Stimulated activated CD4-positive, alpha-beta T cell treated with anti-CD3 and anti-CD28 coated beads, Interleukin-12 subunit alpha, Interleukin-12 subunit beta, amount 100 ng/mL, for 48 hours (primary cell): Measurements from ENCODE around the gene CTAGE8.
"Not testable (repeated sequence)": the region's sequence is repeated elsewhere in the genome, so short reads cannot be mapped to it uniquely, and the experiment has no call there.

Experiments
- DNase-seq, 3 donors: peaks; one replicate each; pipeline ENCODE4 v3.0.0-alpha.2; 2020; ENCODE audit warnings: low read depth in 2 of 3, low spot score in 1 of 3

Gene CTAGE8, protein sequence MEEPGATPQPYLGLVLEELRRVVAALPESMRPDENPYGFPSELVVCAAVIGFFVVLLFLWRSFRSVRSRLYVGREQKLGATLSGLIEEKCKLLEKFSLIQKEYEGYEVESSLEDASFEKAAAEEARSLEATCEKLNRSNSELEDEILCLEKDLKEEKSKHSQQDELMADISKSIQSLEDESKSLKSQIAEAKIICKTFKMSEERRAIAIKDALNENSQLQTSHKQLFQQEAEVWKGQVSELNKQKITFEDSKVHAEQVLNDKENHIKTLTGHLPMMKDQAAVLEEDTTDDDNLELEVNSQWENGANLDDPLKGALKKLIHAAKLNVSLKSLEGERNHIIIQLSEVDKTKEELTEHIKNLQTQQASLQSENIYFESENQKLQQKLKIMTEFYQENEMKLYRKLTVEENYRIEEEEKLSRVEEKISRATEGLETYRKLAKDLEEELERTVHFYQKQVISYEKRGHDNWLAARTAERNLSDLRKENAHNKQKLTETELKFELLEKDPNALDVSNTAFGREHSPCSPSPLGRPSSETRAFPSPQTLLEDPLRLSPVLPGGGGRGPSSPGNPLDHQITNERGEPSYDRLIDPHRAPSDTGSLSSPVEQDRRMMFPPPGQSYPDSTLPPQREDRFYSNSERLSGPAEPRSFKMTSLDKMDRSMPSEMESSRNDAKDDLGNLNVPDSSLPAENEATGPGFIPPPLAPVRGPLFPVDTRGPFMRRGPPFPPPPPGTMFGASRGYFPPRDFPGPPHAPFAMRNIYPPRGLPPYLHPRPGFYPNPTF

DNA sequence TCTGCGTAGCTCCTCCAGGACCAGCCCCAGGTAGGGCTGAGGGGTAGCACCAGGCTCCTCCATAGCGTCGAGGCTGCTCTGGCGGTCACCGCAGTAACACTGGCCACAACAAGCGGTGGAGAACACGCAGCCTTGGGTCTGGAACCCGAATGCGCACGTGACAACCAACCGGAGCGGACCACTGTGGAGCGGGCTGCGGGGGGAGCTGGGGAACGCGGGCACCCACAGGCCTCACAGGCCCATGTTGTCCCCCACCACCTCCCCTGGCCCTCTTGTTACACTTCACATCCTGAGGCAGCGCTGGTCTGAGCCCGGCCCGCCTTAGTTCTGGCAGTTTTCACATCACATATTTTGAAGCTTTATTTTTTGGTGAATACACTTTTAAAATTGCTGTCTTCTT lies at the start of gene CTAGE8:
CTAGE8 (minus strand) TSS at position 101 of the 400 bp plus-strand sequence; CDS start at position 63, 38 bp downstream.
- DNase-seq: not testable (repeated sequence)

GRCh38 chr7:144317537-144317936 lies 48.4 kb upstream of the CTAGE8 start:
- DNase-seq: not testable (repeated sequence)

DNA sequence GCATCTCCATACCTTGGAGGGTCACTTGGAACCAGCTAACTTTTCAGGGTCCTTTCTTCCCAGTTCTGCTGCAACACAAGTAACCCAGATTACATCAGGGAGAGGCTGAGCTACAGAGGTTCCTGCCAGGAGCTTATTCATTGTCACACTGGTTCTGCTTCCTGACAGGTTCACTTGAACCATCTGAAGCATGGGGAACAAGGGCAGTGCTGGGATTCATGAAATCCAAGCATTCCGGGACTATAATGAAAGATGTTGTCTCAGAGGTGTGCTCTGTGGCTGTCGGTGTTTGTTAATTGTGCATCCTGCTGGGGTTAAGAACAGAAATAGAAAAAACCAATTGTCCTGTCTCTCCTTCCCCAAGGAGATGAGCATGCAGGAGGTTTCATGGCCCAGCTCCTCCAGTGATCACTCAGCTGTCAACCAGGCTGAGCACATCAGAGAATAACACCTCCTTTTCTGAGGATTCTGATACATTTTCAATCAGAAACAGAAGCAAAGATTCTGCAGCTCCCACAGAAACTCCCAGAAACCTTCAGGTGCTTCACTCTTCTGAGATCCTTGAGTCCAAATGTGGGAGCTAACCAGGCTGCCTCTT lies 42.9 kb upstream of the CTAGE8 start, which contains the start of gene OR2A1:
OR2A1 (plus strand) TSS at position 548 of the 598 bp plus-strand sequence. CDS start 5,706 bp downstream, outside the sequence.
- DNase-seq: not testable (repeated sequence)

DNA sequence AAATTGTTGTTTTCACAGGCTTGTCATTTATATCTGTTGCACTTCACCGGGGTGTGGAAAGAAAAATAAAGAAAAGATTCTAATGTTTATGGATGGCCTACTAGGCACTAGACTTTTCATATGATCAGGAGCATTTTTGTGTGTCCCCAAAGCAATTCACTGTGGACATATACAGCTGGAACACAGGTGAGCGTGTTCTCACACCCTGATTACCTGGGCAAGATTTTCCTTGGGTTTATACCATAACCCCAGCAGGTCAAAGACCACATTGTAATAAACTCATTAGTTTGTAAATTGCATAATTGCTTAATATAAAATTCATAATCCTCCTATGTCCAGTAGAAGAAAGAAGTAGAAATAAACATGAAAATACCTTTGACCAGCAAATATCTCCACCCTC lies 42.1 kb upstream of the CTAGE8 start:
- DNase-seq: not testable (repeated sequence)

GRCh38 chr7:144309702-144310101 lies 40.6 kb upstream of the CTAGE8 start:
- DNase-seq: not testable (repeated sequence)

DNA sequence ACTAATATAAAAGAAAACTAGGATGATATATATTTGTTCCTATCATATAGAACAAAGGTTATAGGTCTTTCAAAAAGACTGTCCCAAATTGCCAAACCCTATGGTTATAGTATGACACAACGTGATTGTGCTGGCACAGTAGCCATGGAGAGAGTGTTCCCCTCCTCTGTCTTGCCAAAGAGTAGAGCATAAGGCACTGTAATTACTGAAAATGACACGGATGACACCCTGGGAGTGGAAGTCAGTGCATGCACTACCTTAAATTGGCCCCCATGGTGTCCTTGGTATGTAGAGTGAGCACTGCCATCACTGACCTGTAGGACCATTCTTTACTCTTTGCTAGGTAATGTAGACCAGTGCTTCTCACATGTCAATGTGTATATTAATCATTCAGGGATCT lies 36.1 kb upstream of the CTAGE8 start:
- not testable (repeated sequence) for DNase-seq

DNA sequence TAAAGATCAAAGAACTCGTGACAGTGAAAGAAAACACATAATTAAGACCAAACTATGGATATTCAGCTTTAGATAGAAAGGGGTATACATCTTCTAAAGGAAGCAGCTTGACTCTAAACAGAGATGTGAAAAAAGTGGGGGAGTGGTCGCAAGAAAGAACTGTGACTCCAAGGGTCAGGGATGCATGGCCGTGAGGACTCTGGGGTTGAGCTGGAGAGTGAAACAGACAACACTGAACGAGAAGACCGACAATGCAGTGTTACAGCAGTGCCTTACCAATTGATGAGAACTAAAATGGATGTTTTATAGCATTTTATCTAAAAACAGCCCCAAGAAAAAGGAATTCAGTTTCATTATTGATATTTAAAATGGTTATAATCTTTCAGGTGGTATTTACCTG lies 34.5 kb upstream of the CTAGE8 start:
- DNase-seq: not testable (repeated sequence)

DNA sequence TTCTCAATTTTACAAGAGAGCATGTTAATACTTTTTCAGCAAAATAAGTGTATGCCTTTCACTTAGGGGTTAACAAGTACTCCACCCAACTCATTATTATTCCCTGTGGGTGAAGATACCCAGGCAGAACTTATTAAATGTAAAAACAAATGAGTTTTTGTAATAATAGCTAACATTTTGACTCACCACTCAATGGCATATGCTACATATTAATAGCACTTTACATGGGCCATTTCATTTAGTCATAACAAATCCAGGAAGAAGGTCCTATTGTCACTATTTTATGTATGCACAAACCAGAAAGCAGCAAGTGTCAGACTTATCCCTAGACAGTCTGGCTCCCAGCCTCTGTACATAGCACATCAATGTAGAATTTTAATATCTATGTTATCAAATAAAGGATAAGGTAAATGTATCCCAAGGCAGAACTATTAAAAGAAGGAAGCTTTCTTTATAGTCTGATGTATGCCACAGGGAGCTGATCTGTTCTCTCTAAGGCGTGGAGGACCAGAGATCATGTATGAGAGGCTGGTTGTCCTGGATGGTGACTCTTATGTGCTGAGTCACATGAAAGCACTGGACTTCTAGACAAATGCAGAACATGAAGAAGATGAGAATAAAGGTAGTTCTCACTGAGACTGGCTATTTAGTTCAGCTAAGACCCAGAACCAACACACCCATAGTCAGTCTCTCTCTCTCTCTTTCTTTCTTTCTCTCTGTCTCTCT lies 33.7 kb upstream of the CTAGE8 start:
- not testable (repeated sequence) for DNase-seq

DNA sequence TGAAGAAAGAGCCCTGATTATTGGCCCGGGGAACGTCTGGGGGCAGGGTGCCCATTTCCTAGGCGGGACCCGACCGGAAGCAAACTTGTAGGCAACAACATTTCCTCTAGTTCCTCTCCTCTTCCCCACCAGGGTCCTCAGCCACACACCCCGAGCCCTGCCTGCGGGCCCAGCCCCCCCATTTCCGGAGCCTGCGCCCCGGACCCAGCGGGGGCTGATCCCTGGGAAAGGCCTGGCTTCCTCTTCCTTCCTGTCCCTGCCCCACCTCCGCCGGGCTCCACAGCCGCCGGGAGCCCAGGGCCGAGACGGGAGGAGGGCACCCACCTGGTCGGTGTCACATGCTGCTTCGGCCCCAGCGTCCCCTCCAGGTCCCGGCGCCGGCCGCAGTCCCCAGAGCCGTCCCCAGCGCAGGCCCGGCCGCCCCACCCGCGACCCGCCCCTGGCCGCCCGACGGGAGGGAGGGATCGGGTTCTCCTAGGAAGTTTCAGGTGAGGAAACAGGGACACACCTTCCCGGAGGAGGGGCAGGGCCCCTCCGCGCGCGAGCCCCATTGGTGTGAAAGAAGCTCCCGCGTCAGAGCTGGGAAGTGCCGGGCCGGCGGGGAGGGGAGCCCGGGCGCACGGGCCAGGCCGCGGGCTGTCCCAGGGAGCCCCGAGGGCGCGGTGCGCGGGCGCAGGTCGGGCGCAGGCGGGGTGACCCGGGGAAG lies 24.9 kb upstream of the CTAGE8 start:
- DNase-seq: not testable (repeated sequence)

DNA sequence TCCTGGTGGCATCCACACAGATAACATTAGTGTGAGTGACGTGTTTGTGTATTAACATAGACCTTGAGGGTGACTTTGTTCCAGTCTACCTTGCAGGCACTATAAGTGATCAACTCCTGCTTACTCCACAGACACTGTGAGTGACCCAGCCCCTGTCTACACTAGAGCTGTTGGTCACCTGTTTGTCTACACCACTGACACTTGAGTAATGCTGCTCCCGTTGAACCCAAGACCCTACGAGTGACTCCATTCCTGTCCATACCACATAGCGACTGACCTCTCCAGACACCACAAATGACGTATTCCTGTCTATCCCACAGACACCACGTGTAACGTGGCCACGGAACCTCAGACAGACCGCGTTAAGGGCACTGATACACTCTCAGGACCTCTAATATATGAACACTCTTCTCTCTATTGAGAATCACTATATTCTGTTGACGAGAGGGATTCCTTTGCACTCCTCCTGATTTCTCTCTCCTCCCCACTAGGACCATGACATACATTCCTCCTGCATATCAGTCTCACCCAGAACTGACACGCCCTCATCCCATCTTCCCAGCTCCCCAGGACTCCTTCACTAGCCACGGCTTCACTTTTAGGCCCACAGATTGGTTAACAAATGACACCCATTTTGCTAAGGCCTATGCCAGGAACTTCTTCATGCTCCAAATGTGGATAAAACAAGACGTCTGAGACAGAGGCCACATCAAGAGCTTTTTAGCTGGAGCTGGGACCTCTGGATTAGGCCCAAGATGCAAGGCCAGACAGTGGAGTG lies 23.5 kb upstream of the CTAGE8 start:
- DNase-seq: not testable (repeated sequence)

GRCh38 chr7:144291607-144292006 lies 22.5 kb upstream of the CTAGE8 start:
- DNase-seq: not testable (repeated sequence)

DNA sequence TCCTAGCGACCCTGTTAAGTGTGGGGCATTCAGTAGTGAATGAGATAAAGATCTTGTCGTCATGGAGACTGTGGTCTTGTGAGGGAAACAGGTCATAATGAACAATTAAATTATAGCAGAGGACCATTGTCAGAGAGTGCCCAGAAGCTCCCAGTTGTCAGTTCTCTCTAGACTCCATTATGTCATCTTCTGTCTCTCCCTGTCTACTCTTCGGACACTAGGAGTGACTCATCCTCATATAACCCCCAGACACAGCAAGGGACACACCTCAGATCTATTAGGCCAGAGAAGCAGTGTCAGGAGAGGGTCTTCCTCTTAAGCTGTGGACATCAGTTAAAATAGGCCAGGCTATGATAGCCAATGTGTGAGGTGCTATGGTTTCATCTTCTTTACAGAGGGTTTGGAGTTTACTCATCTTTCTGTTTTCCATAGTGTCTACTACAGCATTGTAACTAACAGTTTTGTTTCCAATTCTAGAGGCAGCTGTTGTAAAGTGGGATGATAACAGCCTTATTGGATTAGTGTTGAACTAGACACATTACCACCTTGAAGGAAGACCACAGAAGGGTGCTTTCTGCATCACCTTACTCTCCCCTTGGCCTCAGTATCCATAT lies 18.2 kb upstream of the CTAGE8 start:
- not testable (repeated sequence) for DNase-seq

- DNase-seq: not testable (repeated sequence)
Observed at GRCh38 chr7:144283716-144284115, 14.6 kb upstream of the CTAGE8 start.

DNA sequence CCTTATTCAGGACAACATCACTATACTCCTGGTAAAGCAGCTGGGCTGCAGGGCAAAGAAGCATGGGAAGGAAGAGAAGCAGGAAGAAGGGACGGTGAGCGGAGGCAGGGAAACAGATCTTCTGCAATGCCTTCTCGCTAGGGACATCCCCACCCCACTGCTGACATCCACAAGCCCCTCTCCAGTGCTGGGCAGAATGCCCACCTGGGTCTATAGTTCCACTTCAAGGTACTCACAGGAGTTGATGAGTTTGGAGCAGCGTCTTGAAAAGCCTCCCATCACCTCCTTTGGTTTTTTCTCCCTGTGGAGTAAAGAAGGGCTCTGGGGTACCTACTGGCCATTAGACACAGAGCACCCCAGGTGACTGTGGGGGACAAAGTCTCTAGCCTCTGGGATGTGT lies 13.4 kb upstream of the CTAGE8 start:
- not testable (repeated sequence) for DNase-seq

DNA sequence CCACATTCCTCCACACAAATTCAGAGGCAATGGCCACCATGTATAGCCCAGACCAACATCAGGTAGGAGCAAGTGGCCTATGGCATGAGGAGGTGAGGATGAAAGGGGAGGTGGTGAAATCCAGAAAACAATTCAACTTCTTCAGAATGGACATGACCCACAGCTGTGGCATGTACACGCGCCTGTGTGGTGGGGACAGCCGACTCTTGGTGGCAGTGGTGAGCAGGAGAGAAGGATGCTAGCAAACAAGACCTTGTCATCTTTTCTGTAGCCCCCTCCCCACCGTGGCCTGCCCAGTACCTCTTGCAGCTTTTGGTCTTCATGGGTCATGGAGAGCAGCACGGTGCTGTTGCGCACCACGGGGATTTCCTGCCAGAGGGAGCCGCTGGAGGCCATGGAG lies 12.9 kb upstream of the CTAGE8 start:
- DNase-seq: not testable (repeated sequence)

DNA sequence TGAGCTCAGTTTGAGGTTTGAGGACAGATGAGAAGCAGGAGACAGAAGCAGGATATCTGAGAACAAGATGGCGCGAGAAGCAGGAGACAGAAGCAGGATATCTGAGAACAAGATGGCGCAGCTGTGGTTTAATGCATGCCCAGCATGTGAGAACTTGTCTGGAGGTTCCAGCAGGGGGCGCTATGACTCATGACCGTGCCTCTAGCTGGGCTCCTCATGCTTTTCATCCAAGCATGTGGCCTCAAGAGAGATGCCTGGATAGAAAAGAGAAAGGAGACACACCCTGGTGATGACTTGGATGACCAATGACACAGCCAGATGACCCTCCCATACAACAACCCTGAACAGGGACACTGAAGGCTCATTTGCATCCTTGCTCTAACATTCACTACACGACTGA lies 10.9 kb upstream of the CTAGE8 start:
- DNase-seq: not testable (repeated sequence)

- DNase-seq: not testable (repeated sequence)
Observed at GRCh38 chr7:144275281-144275680, 6.2 kb upstream of the CTAGE8 start.

GRCh38 chr7:144264692-144265091 lies 4.4 kb downstream of the CTAGE8 start, which contains the start of gene OR2A7:
Gene OR2A7, minus strand, starts transcription at chr7:144264792. Its CDS starts 5,164 bp downstream, at chr7:144259628.
- DNase-seq: not testable (repeated sequence)

DNA sequence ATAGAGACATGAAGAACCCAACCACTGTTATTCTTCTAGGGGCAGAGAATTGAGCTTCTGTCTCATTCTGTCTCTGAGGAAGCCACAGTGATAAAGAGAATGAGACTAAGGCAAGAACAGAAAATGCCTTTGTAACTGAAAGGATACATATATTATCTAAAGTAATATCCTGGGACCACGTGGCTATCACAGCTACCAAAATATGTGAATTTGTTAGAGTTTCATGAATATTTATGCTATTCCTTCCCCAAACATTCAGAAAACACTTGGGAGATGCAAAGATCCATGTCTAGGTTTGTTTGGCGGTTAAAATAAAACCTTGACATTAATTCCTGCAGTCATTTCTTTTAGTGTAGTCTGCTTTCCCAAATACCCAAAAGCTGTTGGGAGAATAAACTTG lies 7.0 kb downstream of the CTAGE8 start:
- not testable (repeated sequence) for DNase-seq
